HUES48 (cell line): ENCODE results near the gene RPL23.
"Not testable (repeated sequence)": the region's sequence is repeated elsewhere in the genome, so short reads cannot be mapped to it uniquely, and the experiment has no call there.

Experiments
- H3K27ac ChIP-seq: one replicate; pipeline ENCODE4 v1.7.0; 2013; ENCODE audit warnings: low read depth, low read length, inconsistent platforms
- H3K27me3 ChIP-seq: 2 replicates; pipeline ENCODE4 v1.6.1; 2013; ENCODE audit warnings: mild to moderate bottlenecking, low read length; ENCODE audit not compliant: control insufficient read depth, insufficient read depth
- H3K36me3 ChIP-seq: 2 replicates; pipeline ENCODE4 v1.6.1; 2013; ENCODE audit warnings: low read length; ENCODE audit not compliant: control insufficient read depth, insufficient read depth
- H3K4me1 ChIP-seq: 2 replicates; pipeline ENCODE4 v1.6.1; 2013; ENCODE audit warnings: mild to moderate bottlenecking, low read length; ENCODE audit not compliant: control insufficient read depth, insufficient read depth
- H3K4me3 ChIP-seq: 2 replicates; pipeline ENCODE4 v1.5.1; 2013; ENCODE audit warnings: mild to moderate bottlenecking, low read depth, low read length
- H3K9ac ChIP-seq: 2 replicates; pipeline ENCODE4 v1.6.1; 2013; ENCODE audit warnings: mild to moderate bottlenecking, low read depth, low read length, moderate library complexity
- H3K9me3 ChIP-seq: 2 replicates; pipeline ENCODE4 v1.6.1; 2013; ENCODE audit warnings: low read length; ENCODE audit not compliant: control insufficient read depth, insufficient read depth

Gene RPL23

GRCh38 chr17:38861399-38861843 is 7.9 kb upstream of the RPL23 start:
- Histone ChIP-seq H3K4me3 (no peak overlapping the region), H3K27ac (no peak overlapping the region), H3K27me3 (no peaks in the 10 kb centered on the region), H3K9ac (no peak overlapping the region), H3K4me1 (no peaks in the 10 kb centered on the region), H3K9me3 (no peaks in the 10 kb centered on the region), H3K36me3 (no peaks in the 10 kb centered on the region)

GRCh38 chr17:38857271-38857670 is 3.8 kb upstream of the RPL23 start:
- no peak overlapping the region for H3K9ac ChIP-seq
- peaks cover 8% of the 10 kb centered on the region for H3K36me3 ChIP-seq
- no peaks in the 10 kb centered on the region for H3K4me1 ChIP-seq
- no peaks in the 10 kb centered on the region for H3K9me3 ChIP-seq
- no peak overlapping the region for H3K4me3 ChIP-seq
- H3K27me3 ChIP-seq: no peaks in the 10 kb centered on the region
- H3K27ac ChIP-seq: no peak overlapping the region

- not testable (repeated sequence) for H3K9ac ChIP-seq, H3K27ac ChIP-seq, H3K27me3 ChIP-seq, H3K9me3 ChIP-seq, H3K4me3 ChIP-seq, H3K4me1 ChIP-seq
- peaks cover 28% of the 10 kb centered on the region for H3K36me3 ChIP-seq
Measured at GRCh38 chr17:38855101-38855714, 1.7 kb upstream of the RPL23 start.

- peak overlapping the region; percentile 98 for H3K9ac ChIP-seq
- H3K27ac ChIP-seq: peak overlapping the region; percentile 98
- no peaks in the 10 kb centered on the region for H3K9me3 ChIP-seq
- H3K4me3 ChIP-seq: peak overlapping the region; percentile 91
- no peaks in the 10 kb centered on the region for H3K27me3 ChIP-seq
- peaks cover 52% of the 10 kb centered on the region for H3K36me3 ChIP-seq
- no peaks in the 10 kb centered on the region for H3K4me1 ChIP-seq
Measured at GRCh38 chr17:38852771-38853291, 690 bp downstream of the RPL23 start.

GRCh38 chr17:38851434-38851833 is 2.1 kb downstream of the RPL23 start:
- no peaks in the 10 kb centered on the region for H3K4me1 ChIP-seq
- H3K36me3 ChIP-seq: peaks cover 63% of the 10 kb centered on the region
- peak overlapping the region; percentile 29 for H3K27ac ChIP-seq
- H3K9ac ChIP-seq: peak overlapping the region; percentile 98; the same call in 1 of the 2 replicates
- peak overlapping the region; percentile 91 for H3K4me3 ChIP-seq
- H3K9me3 ChIP-seq: no peaks in the 10 kb centered on the region
- H3K27me3 ChIP-seq: no peaks in the 10 kb centered on the region

GRCh38 chr17:38850374-38850773 is 3.1 kb downstream of the RPL23 start:
- no peak overlapping the region for H3K9ac ChIP-seq
- peak overlapping the region; percentile 91; the same call in 1 of the 2 replicates for H3K4me3 ChIP-seq
- H3K27ac ChIP-seq: no peak overlapping the region
- no peaks in the 10 kb centered on the region for H3K4me1 ChIP-seq
- peaks cover 64% of the 10 kb centered on the region for H3K36me3 ChIP-seq
- no peaks in the 10 kb centered on the region for H3K9me3 ChIP-seq
- no peaks in the 10 kb centered on the region for H3K27me3 ChIP-seq

GRCh38 chr17:38848939-38849605 is 4.4 kb downstream of the RPL23 start:
- Histone ChIP-seq H3K9me3 (no peaks in the 10 kb centered on the region), H3K27me3 (no peaks in the 10 kb centered on the region), H3K9ac (no peak overlapping the region), H3K4me3 (no peak overlapping the region), H3K27ac (peak overlapping the region; percentile 37), H3K36me3 (peaks cover 64% of the 10 kb centered on the region), H3K4me1 (no peaks in the 10 kb centered on the region)

GRCh38 chr17:38848557-38848891 is 5.0 kb downstream of the RPL23 start:
- Histone ChIP-seq H3K36me3 (peaks cover 64% of the 10 kb centered on the region), H3K9ac (no peak overlapping the region), H3K9me3 (no peaks in the 10 kb centered on the region), H3K27ac (no peak overlapping the region), H3K4me3 (no peak overlapping the region), H3K4me1 (no peaks in the 10 kb centered on the region), H3K27me3 (no peaks in the 10 kb centered on the region)

- H3K4me3 ChIP-seq: no peak overlapping the region
- peaks cover 26% of the 10 kb centered on the region for H3K36me3 ChIP-seq
- peak overlapping the region; percentile 47 for H3K27ac ChIP-seq
- H3K9ac ChIP-seq: no peak overlapping the region
- H3K9me3 ChIP-seq: no peaks in the 10 kb centered on the region
- H3K27me3 ChIP-seq: no peaks in the 10 kb centered on the region
- no peaks in the 10 kb centered on the region for H3K4me1 ChIP-seq
Measured at GRCh38 chr17:38844261-38844757, 9.2 kb downstream of the RPL23 start.

GRCh38 chr17:38825762-38826247 is 27.7 kb downstream of the RPL23 start:
- Histone ChIP-seq H3K4me3 (peak overlapping the region; percentile 86), H3K27ac (peak overlapping the region; percentile 99), H3K27me3 (no peaks in the 10 kb centered on the region)

More at GRCh38 chr17:38825762-38826247, 27.7 kb downstream of the RPL23 start:
- Histone ChIP-seq H3K36me3 (peaks cover 4% of the 10 kb centered on the region), H3K9me3 (no peaks in the 10 kb centered on the region), H3K4me1 (no peaks in the 10 kb centered on the region; the same call in 1 of the 2 replicates), H3K9ac (peak overlapping the region; percentile 98)
